Prostate gland (tissue), 2 donors: ENCODE results near the gene NR5A1.

Experiments
- POLR2A ChIP-seq: fragments of 450-650 bp; IDR thresholded peaks from one replicate; pipeline ENCODE4 v1.6.1; 2016; ENCODE audit warnings: antibody characterized with exemption, mild to moderate bottlenecking
- POLR2AphosphoS5 ChIP-seq: sonication (generic); formaldehyde crosslinking; IDR thresholded peaks from one replicate; pipeline ENCODE4 v1.6.1; 2017; ENCODE audit warnings: antibody characterized with exemption
- TF ChIP-seq, protein P1 (sequence below), 4 experiments: fragments of 200-600 bp in 2 of 4; fragments of 450-650 bp in 2 of 4; sonication (generic) in 2 of 4; IDR thresholded peaks; 1 replicate in 3 of 4; 2 replicates in 1 of 4; pipeline ENCODE4 v1.5.1; 2016 to 2019; ENCODE audit warnings: antibody characterized with exemption in 4 of 4, mild to moderate bottlenecking in 2 of 4, moderate library complexity in 2 of 4

GRCh38 chr9:124456341-124457078, 50.7 kb downstream of the NR5A1 start:
- TF ChIP-seq, protein P1, sequence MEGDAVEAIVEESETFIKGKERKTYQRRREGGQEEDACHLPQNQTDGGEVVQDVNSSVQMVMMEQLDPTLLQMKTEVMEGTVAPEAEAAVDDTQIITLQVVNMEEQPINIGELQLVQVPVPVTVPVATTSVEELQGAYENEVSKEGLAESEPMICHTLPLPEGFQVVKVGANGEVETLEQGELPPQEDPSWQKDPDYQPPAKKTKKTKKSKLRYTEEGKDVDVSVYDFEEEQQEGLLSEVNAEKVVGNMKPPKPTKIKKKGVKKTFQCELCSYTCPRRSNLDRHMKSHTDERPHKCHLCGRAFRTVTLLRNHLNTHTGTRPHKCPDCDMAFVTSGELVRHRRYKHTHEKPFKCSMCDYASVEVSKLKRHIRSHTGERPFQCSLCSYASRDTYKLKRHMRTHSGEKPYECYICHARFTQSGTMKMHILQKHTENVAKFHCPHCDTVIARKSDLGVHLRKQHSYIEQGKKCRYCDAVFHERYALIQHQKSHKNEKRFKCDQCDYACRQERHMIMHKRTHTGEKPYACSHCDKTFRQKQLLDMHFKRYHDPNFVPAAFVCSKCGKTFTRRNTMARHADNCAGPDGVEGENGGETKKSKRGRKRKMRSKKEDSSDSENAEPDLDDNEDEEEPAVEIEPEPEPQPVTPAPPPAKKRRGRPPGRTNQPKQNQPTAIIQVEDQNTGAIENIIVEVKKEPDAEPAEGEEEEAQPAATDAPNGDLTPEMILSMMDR (IDR thresholded peaks at IDR 0.05), result no peak
- TF ChIP-seq POLR2A (no peak), POLR2AphosphoS5 (no peak)
